GM19025 (cell line): ENCODE data around the gene PCDH15.
"Not testable (repeated sequence)": the region's sequence is repeated elsewhere in the genome, so short reads cannot be mapped to it uniquely, and the experiment has no call there.

ENCODE experiments used
- ATAC-seq: cut with Tn5 transposase; IDR thresholded peaks from one replicate; pipeline ENCODE4 v1.9.1; 2021; ENCODE audit warnings: mild to moderate bottlenecking, low read depth, moderate library complexity; ENCODE audit not compliant: unreplicated experiment

Gene PCDH15

DNA sequence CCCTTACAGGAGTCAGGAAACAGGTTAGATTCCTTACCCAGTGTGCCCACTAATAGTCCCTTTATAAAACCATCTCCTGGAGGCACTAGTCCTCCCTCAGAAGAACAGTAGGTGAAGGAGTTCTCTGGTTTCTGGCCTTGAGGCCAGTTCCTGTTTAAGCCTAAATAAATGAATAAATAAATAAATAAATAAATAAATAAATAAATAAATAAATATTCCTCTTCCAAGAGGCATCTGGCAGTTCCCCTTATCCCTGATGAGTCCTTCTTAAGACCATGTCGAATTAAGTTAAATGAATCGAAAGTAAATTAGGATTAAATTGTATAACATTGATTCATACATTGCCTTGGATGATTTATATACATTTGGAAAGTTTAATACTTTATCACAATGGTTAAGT lies 223.3 kb downstream of the PCDH15 start:
- no peak for ATAC-seq

DNA sequence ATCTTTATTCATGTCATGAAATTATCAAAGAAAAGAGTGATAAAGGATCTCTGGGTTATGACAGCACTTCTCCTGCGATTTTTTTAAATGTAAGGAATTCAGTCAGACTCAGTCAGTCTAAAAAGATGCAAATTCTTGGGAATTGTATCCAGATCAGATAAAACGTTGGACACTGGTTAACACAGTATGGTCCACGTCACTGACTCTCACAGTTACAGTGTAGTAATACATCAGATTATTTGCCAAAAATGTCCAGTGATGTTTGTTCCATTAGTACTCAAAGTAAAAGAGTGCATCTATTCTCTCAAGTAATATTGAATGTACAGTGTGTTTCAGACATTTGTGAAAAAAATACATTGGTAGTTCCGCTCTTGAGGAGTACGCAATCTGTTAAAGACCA lies 224.5 kb downstream of the PCDH15 start:
- ATAC-seq = no peak

DNA sequence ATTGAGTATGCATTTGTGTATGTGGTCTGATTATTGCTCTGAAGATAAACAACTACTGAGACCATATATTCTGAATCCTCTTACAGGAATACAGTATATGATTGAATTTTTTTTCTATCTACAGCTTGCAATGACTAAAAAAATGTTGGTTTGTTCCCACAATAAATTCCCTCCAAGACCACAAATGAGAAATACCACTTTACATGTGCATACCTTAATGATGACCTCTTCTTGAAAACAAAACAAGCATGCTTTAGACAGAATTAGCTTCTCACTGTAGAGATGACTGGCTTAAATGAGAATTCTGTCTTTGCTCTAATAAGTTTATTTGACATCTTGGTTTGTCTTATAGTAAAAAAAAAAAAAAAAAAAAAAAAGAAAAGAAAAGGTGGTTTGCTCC lies 241.5 kb downstream of the PCDH15 start:
- ATAC-seq = no peak

DNA sequence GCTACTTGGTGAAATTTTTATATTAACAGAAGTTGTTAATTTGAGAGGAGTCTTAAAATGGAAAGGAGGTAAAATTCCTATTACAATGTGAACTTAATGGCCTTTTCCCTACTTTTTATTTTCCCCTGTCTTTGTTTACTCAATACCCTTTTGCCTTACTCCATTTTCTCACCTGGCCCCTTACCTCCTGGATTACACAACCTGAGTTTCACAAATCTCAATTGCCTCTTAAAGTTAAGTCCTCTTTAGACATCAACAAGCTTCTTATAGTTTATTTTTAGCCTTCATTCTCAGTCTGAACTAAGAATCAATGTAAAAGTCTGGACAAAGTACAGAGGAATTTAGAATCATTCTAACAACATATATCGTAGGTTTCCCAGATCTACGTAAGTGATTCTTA lies 247.0 kb downstream of the PCDH15 start:
- no peak for ATAC-seq

DNA sequence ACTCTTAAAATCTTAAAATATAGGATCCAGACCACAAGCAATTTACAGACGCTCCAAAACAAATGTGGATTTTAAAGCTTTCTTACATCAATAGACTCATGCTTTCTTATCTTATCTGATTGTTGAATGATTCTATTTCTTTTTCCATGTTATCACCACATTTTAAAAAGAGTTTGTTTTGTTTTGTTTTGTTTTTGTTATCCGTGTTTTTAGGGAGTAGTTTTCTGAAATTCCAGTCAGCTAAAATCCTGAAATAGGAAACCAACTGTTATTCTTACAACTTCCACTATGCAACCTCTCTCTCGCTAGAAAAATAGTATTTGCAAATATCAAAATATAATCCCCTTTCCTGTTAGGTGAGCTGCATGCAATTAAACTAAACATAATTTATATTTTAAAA lies 251.0 kb downstream of the PCDH15 start:
- ATAC-seq = no peak

DNA sequence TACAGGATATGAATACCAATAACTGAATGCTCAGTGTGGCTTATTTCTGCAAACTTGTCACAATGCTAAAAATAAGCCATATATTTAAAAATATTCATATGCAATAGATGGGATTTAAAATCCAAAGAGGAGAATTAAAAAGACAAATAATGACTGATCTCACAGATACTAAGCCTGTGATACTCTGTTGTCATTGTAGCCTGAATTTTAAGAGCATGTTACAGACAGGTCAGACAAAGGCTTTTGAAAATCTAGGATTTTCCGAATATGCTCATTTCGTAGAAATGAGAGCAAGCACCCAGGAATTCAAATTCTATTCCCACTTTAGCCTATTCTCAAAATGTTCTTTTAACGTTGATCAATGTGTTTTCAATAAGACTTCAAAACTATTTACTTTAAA lies 269.7 kb downstream of the PCDH15 start:
- ATAC-seq = no peak

DNA sequence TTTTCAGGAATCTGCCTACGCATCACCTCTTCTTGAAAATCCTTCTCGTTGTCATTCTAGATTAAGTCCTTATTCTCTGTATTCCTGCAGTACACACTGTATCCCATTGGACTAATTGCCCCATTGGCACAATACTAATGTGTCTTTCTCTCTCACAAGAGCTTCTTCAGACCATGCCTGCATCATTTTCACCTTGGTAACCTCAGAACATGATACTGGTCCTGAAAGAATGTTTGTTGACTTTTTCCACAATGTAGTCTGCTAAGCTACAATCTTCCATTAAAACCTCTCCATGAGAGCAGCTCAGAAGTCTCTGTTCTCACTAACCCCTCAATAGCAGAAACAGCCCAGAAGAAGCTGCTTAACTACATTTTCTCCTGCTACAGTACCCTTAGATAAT lies 270.7 kb downstream of the PCDH15 start:
- ATAC-seq = no peak

DNA sequence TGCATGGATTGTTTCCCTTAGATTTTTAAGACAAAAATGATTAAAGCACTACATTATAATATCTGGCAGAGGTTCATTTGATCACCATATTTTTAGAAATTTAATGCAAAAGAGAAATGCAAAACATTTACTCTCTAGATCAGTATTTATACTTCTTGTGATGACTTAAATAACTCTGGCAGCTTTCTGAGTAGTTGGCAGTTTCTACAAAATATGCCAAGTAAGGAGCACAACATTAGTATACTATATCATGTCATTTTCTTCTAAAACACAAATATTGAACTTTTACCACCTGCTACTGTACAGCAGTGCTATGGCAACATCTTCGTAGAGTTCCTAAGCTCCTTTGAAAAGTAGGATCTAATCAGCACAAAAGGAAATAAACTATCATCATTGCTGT lies 275.2 kb downstream of the PCDH15 start:
- no peak for ATAC-seq

DNA sequence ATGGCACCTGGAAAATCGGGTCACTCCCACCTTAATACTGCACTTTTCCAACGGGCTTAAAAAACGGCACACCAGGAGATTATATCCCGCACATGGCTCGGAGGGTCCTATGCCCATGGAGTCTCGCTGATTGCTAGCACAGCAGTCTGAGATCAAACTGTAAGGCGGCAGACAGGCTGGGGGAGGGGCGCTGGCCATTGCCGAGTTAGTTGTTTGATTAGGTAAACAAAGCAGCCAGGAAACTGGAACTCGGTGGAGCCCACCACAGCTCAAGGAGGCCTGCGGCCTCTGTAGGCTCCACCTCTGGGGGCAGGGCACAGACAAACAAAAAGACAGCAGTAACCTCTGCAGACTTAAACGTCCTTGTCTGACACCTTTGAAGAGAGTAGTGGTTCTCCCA lies 285.8 kb downstream of the PCDH15 start:
- ATAC-seq = not testable (repeated sequence)

DNA sequence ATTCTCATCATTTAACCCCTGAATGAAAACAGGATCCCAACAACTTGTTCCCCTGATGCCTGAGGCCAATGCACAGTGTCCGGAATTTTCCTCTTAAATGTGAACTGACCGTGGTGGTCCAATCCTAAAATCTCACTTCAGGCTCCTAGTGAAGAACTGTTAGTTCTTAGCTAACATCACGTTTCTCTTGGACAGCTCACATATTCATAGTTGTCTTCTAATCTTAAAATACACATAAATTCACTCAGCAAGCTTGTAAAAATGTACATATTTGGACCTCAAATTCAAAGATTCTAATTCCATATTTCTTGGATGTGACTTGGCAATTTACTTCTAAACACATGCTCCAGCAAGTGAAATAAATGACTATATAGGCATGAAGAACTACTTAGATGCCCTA lies 297.2 kb downstream of the PCDH15 start:
- no peak for ATAC-seq

DNA sequence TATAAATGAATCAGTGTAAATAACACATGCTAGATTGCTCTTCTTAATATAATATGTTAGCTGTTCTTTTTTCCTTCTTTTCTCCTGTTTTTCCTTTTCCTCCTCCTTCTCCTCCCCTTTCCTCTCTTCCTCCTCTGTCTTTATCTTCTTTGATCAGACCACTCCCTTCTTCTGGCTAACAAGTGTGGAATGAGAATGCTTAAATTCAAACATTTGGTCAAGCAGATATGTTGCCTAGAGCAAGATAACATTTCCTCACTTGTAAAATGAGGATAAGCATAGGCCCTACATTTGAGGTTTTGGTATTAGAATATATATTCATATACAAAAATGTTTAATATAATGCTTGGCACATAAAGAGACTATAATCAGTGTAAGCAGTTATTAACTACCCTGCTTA lies 299.1 kb downstream of the PCDH15 start:
- no peak for ATAC-seq

DNA sequence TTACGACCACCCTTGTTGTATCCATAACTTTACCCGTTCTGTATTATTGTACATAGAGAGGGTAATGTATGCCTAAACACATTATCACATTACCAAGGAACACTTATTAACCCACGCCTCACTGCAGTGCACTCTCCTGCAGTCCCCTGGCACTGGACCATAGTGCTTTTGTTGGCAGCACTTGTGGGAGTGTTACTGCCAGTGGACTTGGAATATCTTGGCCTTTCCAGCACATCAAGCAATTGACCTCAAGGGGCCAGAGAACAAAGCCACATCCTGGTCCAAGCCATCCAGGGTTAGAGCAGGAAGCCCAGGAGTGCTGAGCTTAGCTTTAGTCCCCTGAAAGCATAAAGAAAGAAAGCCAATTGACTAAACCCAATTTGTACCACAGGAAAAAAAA lies 304.2 kb downstream of the PCDH15 start:
- ATAC-seq = no peak

DNA sequence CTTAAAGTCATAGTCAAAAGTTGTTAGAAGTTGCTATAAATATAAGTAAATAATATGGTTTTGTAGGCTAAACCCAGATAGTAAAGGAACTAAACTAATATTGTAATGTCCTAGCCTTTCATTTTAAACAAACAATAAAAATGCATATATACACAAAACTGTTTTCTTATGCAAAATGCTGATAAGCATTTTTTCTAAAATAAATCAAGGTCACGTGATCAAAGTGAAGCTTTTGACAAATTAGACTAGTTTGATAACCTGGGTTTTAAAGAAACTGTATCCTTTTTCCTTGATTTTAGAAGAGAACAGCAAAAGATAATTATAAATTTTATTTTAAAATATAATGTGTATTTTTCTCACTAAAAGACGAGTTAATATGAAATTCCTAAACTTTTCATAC lies 313.3 kb downstream of the PCDH15 start:
- ATAC-seq = no peak

DNA sequence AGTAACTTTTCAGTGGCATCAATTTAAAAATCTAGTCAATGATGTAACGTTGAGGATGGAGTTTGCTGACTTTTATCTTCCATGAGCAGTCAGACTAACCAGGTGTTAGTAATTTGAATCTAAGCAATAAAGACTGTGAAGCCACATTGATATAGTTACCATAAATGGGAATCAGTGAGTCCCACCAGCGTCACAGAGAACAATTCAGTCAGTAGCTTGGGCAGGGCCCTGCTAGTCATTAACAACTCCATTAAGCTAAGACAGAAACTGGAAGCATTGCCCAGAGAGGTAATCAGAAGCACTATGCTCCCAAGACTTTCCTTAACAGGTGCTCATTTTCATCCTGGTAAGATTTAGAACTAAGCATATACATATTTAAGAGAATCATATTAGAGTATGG lies 315.1 kb downstream of the PCDH15 start:
- ATAC-seq = no peak

DNA sequence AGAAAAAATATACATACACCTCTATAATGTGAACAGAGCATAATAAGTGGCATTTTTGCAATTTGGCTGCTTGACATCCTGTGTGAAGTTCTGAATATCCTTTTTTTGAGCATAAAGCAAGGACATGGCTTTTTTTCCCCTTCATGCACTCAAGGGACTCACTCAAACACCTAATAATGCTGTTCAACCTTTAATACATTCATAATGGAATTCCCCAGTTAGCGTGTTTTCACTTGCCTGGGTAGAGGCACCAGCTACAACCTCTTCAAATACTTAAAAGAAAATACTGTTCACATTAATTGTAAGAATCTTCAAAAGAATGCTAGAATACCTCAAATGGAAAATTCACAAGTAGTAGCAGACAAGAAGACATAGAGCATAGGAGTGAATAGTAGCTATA lies 316.8 kb downstream of the PCDH15 start:
- ATAC-seq = no peak

DNA sequence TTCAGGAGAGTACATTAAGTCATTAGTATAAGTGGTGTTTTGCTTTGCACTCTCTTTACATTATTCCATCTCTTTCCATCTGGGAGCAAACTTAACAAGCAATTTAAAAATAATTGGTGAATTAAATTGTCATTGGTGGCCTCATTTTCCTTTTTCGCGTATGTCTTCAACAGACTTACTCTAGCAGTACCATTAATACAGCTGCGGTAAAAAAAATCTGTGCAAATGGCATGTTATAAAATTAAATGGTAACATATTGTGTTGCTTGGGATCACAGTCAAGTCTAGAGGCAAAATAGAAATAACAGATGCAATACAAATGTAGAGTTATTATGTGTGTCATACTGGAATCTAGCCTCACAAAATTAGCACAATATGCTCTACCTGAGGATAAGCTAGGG lies 322.4 kb downstream of the PCDH15 start:
- ATAC-seq = no peak

DNA sequence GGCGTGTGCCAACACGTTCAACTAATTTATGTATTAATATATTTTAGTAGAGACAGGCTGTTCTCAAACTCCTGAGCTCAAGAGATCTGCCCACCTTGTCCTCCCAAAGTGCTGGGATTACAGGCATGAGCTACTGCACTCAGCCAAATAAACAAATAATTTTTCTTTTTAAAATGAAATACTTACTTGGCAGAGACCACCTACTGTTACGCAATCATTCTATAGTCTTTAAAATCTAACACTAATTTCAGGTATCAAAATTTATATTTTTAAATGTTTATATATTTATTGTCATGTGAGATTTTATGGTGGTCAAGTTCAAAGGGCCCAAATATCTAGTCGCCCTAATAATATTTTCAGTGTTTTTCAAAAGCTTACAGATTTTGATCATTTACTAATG lies 323.3 kb downstream of the PCDH15 start:
- no peak for ATAC-seq

DNA sequence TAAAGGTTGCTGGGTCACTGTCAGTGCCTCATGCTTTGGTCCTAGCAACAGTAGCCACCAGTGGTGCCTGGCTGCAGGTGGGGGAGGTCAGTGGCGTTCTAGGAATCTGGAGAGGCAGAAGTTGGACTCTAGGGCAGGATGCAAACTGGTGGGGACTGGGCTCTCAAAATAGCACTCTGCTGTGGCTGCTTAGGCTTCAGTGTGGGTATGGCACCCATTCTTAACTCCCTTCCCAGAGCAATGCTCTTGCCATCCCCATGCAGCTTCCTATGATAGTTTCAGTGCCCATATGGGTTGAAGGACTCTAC lies 330.8 kb downstream of the PCDH15 start:
- ATAC-seq = no peak

DNA sequence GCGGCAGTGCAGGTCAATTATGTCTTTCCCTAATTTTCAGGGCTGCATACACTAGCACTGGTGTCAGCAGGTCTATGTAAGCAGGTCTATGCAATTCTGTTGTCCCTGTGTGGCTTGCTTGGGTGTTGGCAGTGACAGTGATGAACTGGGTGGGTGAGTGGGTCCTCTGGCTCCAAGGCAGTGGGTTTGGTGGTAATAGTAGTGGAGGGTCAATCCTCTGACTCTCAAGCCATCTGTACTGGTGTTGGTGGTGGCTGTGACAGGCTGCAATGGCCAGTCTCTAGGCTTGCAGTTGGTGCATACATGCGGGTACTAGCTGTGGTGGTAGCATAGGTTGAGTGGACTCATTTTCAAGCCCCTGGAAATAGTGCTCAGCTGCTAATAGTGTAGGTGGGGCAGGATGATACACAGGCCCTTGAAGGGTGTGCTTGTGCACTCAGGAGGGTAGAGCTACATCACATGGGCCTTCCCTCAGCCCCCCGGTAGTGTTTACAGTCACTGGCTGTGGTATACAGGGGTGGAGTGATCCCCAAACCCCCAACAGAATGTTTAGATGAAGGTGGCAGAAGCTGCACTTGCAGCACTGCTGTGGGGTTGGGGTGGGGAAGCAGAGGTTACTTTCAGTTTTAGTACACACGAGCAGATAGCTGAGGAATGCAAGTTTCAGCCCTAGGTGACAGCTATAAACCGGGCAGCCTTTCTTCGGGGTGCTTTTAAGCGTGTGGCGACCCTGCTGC lies 331.3 kb downstream of the PCDH15 start:
- no peak for ATAC-seq

DNA sequence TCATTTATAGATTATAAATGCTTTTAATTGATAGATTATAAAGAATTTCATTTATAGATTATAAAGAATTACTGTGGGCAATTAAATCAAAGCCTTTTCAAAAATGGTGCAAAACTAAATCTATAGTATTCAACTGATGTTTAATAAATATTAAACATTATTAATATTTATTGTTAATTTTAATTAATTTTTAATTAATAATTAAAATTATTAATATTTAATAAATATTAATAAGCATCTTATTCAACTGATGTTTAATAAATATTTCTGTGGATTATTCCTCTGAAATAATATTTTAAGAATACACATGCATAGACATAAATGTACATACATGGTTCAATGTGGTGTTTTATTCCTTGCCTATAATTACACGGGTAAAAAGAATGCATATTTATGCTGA lies 346.8 kb downstream of the PCDH15 start:
- no peak for ATAC-seq

DNA sequence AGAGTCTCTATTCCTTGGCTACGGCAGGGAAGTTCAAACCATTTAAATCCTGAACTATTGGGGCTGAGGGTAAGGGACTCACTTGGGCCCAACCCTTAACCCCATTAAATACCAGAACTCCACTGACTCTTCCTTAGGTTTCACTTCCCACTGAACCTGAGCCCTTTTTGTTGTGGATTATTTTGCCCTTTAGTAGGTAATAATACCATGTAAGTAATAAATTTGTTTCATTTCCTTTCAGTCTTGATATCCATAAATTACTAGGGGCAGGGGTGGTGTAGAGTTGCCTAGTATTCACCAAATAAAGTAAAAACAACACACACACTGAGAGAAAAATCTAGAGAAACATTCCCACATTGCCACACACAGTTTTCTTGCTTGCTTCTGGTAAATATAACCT lies 352.0 kb downstream of the PCDH15 start:
- no peak for ATAC-seq

DNA sequence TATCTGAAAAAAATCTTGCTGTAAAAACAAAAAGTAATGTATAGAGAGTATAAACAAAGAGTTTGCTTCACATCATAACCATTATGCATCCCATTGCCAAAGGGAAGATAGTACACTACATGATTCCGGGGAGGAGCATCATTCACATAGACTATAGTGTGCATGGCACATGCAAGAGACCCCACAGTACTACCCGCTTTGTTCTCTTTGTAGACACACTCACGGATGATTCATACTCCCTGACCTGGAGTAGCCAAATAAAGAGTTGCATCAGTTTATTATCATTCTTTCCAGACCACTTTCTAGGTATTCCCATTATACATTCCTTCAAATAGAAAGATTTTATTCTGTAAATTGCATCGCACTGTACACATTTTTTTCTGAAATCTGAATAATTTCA lies 356.9 kb downstream of the PCDH15 start:
- ATAC-seq = no peak

DNA sequence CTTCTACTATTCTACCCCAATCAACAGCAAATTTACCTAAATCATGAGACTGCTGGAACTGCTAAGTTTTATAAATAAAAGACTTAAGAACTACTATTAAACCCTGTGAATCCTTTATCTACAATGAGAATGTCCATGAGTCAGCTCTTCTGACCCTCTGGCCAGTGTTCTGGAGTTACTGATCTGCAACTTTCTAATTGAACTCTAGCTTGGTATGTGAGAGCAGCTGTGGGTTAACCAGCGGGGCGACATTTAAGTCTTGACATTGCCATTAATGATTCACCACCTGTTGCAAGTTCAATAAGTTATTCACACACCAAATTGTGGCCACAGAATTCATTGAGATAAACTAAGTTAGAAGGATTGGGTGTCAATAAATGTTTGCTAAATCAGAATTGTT lies 359.8 kb downstream of the PCDH15 start:
- ATAC-seq = no peak
